ENCODE results near the gene PROB1.

The PROB1 gene

DNA sequence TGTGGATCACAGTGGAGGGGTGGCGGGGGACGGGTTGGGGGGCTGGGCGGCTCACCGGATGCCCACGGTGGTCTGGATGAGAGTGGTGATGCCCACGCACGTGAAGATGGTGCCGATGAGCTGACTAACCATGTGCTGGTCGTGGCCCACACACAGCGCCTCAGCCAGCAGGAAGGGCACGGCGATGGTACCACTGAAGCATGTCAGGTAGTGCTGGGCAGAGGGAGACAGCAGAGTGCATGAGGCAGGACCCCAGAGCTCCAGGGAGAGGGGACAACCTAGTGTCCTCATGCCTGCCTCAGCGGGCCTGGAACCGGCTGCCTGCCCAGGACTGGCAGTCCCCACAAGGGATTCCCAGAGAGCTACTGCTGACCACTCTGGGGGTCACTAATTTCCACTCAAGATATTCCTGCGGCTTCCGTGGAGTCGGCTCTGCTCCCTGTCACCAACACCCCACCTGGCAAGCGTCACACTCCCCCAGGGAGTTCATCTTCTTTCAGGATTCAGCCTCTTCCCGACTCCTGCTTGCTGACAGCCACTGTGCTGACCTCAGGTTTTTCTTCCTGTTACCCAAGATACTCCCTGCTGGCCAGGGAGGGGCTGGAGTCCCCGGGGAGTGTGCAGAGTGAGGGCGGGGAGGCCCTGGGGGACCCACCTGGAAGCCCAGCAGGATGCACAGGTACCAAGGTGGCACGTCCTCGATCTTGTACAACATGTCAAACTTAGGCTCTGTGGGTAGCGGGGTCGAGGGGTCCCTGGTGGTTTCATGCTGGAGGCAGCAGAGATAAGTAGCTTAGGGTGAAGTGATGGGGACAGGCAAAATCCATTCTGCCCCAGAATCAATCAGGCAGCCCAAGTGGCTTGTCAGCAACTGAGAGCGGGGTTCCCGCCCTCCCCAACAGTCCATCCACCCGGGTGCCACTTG is 12.8 kb downstream of the PROB1 start:
- Mint-ChIP-seq H3K4me3 (no peak overlapping the region), H3K36me3 (no peaks in the 10 kb centered on the region), H3K27me3 (no peaks in the 10 kb centered on the region), H3K9me3 (ENCODE audit: low read depth) (no peaks in the 10 kb centered on the region), H3K27ac (no peak overlapping the region), H3K4me1 (ENCODE audit: low read depth) (peaks cover 22% of the 10 kb centered on the region)

DNA sequence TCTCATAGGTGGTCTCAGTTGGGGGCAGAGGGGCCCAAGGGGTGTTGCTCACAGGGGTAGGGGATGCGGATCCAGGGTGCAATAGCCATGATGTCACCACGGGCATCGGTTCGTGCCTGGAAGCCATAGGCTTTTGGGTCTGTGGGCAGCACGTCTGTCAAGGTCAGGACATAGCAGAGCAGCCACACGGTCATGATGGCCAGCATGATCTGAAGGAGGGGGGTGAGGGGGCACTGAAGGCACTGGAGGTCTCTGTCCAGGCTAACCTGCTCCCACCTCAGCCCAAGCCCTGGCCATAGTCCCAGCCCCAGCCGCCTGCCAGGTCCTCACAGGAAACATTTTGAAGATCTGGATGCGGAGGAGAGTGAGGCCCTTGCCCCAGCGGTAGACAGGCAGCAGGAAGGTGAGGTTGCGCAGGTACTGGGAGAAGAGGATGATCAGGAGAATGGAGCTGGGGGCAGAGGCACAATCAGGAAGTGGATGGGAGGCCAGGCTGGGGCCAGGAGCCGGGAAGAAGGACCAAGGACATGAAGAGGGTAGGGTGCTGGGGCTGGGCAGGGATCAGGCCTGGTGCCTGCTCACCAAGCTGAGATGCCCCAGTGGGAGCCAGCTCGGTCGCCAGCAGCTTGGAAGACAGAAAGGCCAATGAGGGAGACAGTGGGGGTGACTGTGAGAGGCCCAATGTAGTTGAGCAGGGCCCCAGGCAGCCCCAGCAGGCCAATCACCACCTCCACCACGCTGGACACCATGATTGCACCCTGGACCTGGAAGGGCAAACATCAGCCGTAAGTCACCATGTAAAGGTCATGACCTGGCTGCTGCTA is 15.1 kb downstream of the PROB1 start:
- Mint-ChIP-seq H3K4me1 (ENCODE audit: low read depth) (peaks cover 7% of the 10 kb centered on the region), H3K4me3 (no peak overlapping the region), H3K27me3 (no peaks in the 10 kb centered on the region), H3K9me3 (ENCODE audit: low read depth) (no peaks in the 10 kb centered on the region), H3K27ac (no peak overlapping the region), H3K36me3 (peaks cover 2% of the 10 kb centered on the region)

DNA sequence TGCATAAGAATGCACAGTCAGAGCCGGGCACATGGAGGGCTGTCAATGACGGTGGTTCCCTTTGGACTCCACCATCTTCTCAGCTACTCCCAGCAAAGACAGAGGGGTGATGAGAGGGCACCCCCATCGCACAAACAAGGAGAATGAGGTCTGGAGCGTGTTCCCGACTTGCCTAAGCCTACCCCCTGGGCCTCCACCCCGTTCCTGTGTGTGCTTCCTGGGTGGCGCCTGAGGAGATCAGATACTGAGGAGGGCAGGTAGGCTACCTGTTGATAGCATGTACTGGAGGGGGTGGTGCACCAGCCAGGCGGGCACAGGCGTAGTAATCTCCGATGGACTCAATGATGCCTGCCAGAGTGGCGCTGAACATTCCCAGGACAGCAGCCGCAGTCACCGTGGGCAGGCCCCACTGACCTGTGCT is 16.0 kb downstream of the PROB1 start:
- no peak overlapping the region for H3K27ac Mint-ChIP-seq
- H3K9me3 Mint-ChIP-seq (ENCODE audit: low read depth), result no peaks in the 10 kb centered on the region
- no peaks in the 10 kb centered on the region for H3K27me3 Mint-ChIP-seq
- H3K4me3 Mint-ChIP-seq, result no peak overlapping the region
- H3K4me1 Mint-ChIP-seq (ENCODE audit: low read depth), result no peaks in the 10 kb centered on the region
- H3K36me3 Mint-ChIP-seq, result peaks cover 2% of the 10 kb centered on the region

DNA sequence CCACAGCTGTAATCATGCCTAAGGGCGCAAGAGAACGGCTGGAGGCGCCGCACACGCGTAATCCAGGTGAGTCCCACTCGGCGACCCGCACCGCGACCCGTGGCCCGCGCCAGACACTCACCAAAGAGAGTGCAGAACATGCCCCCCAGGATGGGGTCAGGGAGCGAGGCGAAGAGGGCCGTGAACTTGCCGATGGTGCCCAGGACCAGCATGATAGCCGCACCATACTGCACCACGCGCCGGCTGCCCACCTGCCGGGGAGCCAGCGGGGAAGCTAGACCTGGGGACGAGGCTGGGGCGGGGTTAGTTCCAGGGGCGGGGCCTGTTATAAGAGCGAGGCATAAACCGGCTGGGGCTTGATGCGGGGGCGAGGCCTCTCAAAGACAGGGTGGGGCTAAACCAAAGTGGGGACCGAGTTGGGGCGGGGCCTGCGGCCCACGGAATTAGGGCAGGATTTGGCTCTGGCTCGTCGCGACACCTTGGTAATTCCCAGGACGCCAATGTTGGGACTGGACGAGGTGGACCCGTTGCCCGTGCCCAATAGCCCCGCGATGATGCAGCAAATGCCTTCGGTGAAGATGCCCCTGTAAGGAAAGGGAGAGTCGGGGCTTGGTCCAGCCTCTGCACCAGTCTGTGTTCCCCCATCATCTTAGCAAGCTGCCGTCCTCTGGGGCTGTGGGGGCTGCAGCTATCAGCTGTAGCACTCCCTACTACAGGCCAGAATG is 16.6 kb downstream of the PROB1 start:
- Mint-ChIP-seq H3K27ac (no peak overlapping the region), H3K9me3 (ENCODE audit: low read depth) (no peaks in the 10 kb centered on the region), H3K36me3 (peaks cover 2% of the 10 kb centered on the region), H3K4me3 (no peak overlapping the region), H3K4me1 (ENCODE audit: low read depth) (no peaks in the 10 kb centered on the region), H3K27me3 (no peaks in the 10 kb centered on the region)

DNA sequence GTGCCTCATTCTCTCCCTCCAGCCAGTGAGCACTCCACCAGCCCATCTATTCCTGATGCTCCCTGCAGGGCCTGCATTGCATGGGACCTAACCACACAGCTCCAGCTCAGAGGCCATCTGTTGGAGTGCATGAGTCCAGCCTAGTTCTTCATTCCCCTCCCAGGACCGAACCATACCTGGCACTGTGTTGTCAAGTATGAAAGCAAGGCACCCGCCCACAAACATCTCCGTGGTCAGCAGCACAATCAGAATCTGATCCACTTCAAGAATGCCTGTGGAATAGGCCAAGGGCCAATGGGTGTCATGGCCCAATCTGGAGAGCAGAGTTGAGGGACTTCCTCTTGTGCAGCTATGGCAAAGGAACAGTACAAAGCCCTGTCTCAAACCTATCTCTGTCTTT is 17.7 kb downstream of the PROB1 start:
- H3K4me3 Mint-ChIP-seq, result no peak overlapping the region
- peaks cover 4% of the 10 kb centered on the region for H3K36me3 Mint-ChIP-seq
- H3K4me1 Mint-ChIP-seq (ENCODE audit: low read depth), result no peaks in the 10 kb centered on the region
- no peak overlapping the region for H3K27ac Mint-ChIP-seq
- H3K27me3 Mint-ChIP-seq, result no peaks in the 10 kb centered on the region
- no peaks in the 10 kb centered on the region for H3K9me3 Mint-ChIP-seq (ENCODE audit: low read depth)

DNA sequence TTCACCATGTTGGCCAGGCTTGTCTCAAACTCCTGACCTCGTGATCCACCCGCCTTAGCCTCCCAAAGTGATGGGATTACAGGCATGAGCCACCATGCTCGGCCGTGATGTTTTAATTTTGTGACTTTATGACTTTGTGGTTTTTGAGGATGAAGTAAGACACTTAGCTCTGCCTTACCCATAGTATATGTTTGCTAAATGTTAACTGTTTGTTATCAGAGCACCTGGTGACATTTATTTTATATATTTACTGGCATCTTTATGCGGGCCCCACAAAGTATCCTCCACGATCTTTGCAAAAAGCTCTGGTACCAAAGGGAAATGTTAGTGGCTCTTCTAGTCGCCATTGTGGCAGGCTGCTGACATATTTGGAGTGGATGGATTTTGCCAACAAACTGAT is 18.5 kb downstream of the PROB1 start:
- no peaks in the 10 kb centered on the region for H3K9me3 Mint-ChIP-seq (ENCODE audit: low read depth)
- H3K4me3 Mint-ChIP-seq, result no peak overlapping the region
- H3K27ac Mint-ChIP-seq, result no peak overlapping the region
- H3K27me3 Mint-ChIP-seq, result no peaks in the 10 kb centered on the region
- peaks cover 4% of the 10 kb centered on the region for H3K36me3 Mint-ChIP-seq
- no peaks in the 10 kb centered on the region for H3K4me1 Mint-ChIP-seq (ENCODE audit: low read depth)

DNA sequence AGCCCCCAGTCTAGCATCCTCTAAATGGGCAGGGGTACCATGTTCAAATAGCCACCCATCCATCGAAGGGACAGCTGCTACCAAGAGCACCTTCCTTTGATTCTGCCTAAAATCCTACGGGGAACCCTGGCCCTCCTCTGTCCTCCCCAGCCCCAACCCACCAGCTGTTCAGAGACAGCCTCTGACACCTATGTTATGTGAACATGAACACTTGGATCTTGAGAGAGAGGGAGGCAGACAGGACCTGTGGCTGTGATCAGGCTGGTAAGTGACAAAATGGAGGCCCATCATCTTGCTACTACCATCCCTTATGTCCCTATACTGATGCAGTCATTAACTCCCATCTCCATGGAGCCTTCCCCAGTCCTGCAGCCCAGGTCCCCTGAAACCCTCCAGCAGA is 20.0 kb downstream of the PROB1 start:
- H3K27me3 Mint-ChIP-seq, result no peaks in the 10 kb centered on the region
- no peak overlapping the region for H3K27ac Mint-ChIP-seq
- H3K9me3 Mint-ChIP-seq (ENCODE audit: low read depth), result no peaks in the 10 kb centered on the region
- no peaks in the 10 kb centered on the region for H3K4me1 Mint-ChIP-seq (ENCODE audit: low read depth)
- H3K36me3 Mint-ChIP-seq, result peaks cover 4% of the 10 kb centered on the region
- no peak overlapping the region for H3K4me3 Mint-ChIP-seq

DNA sequence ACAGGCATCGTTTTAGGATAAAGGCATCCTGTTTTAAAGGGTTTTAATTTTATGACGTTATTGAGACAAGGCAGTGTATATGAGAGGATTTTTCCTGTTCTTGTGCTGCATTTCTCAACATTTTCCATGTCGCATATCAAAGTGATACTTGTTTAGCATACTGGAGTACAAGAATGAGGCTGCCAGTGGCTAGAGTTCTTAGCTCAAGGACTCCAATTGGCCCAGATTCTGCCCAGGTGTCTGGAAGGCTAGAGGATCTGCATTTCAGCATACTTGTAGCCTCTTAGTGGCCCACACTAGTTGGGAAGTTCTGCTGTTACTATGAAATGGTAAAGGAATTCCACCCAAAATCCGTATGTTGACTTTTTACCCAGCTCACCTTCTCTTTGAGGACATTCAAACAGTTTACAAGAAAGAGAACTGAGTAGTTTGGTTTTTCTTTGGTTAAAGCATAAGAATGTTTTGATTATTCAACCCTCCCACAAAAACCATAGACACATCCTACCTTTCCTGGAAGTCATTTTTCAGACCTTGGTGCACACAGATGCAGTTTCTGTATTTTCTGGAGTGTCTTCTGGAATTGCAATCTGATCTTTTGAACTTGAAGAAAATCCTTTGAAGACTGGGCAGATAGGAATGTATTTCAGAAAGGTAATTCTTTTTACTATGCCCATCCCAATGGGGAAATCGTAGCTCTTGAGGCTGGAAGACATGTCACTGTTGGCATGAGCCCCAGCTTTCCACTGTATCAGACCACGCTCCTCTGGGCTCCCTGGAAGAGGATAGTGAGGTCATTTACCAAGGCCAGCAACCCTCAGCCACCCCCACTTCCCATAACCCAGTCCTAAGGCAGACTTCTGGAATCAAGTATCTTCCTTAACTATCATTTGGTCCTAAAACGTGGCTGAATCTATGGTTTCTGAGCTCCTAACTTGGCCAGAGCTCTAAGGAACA is 23.1 kb downstream of the PROB1 start:
- no peak overlapping the region for H3K27ac Mint-ChIP-seq
- H3K4me3 Mint-ChIP-seq, result no peak overlapping the region
- H3K27me3 Mint-ChIP-seq, result no peaks in the 10 kb centered on the region
- no peaks in the 10 kb centered on the region for H3K4me1 Mint-ChIP-seq (ENCODE audit: low read depth)
- H3K9me3 Mint-ChIP-seq (ENCODE audit: low read depth), result no peaks in the 10 kb centered on the region
- peaks cover 6% of the 10 kb centered on the region for H3K36me3 Mint-ChIP-seq

DNA sequence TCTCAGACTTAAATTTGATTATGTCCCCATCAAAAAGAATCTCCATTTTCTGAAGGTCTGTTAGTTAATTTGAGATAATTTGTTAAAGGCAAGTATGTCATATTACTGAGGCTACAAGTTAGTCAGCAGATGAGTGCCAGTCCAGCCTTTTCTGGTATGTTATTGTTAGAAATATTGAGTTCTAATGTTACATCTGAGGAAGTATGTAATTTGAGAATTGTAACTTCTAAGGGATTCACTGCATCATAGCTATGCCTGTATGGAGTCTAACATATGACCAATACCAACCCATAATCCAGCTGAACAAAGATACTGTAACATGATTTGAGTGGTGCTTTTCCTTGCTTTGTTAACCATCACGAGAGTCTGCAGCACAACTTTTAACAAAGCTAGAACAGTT is 25.7 kb downstream of the PROB1 start:
- Mint-ChIP-seq H3K4me3 (no peak overlapping the region), H3K9me3 (ENCODE audit: low read depth) (no peaks in the 10 kb centered on the region), H3K4me1 (ENCODE audit: low read depth) (no peaks in the 10 kb centered on the region), H3K27me3 (no peaks in the 10 kb centered on the region), H3K36me3 (peaks cover 4% of the 10 kb centered on the region), H3K27ac (no peak overlapping the region)

DNA sequence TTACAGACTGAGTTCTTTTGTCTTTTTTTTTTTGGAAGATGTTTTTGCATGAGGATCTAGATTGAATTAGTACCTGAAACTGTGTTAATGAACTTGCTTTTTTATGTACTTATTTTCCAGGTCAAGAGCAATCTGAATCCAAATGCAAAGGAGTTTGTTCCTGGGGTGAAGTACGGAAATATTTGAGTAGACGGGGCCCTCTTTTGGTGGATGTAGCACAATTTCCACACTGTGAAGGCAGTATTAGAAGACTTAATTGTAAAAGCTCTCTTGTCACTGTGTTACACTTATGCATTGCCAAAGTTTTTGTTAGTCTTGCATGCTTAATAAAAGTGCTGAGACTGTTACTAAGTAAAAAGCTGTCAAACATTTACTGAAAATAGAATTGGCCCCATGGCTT is 26.3 kb downstream of the PROB1 start:
- Mint-ChIP-seq H3K36me3 (peaks cover 4% of the 10 kb centered on the region), H3K4me1 (ENCODE audit: low read depth) (no peaks in the 10 kb centered on the region), H3K4me3 (no peak overlapping the region), H3K27ac (peak overlapping the region; percentile 86), H3K27me3 (no peaks in the 10 kb centered on the region), H3K9me3 (ENCODE audit: low read depth) (no peaks in the 10 kb centered on the region)

DNA sequence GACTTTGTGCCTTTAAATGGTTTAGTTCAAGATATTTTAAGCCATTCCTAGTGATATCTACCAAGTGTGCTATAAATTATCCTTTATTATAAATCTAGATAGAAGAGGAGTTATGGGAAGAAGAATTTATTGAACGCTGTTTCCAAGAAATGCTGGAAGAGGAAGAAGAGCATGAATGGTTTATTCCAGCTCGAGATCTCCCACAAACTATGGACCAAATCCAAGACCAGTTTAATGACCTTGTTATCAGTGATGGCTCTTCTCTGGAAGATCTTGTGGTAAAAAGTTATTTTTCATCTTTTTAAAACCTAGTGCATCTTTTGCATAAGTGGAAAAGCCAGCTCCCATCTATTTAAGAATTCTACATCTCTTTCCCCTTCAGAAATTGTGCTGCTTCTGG is 30.4 kb downstream of the PROB1 start:
- H3K36me3 Mint-ChIP-seq, result peaks cover 2% of the 10 kb centered on the region
- no peaks in the 10 kb centered on the region for H3K27me3 Mint-ChIP-seq
- no peak overlapping the region for H3K27ac Mint-ChIP-seq
- no peaks in the 10 kb centered on the region for H3K9me3 Mint-ChIP-seq (ENCODE audit: low read depth)
- H3K4me1 Mint-ChIP-seq (ENCODE audit: low read depth), result peaks cover 5% of the 10 kb centered on the region
- no peak overlapping the region for H3K4me3 Mint-ChIP-seq

DNA sequence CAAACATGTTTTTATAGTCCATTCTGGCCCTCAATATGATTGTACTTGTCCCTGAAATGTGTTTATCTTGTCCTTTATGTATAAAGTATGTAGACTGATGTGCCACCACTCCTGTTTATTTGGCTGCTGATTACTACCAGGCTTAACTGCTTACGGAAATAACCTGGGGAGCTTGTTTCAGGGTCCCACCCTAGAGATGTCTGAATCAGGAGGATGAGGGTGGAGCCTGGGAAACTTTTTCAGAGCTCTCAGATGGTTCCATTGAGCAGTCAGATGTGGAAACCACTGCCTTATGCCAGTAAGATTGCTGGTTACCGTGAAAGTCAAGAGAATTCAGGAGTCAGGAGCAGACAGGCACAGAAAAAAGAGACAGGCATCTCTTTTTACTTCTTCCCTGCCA is 31.0 kb downstream of the PROB1 start:
- Mint-ChIP-seq H3K36me3 (peaks cover 2% of the 10 kb centered on the region), H3K4me1 (ENCODE audit: low read depth) (peaks cover 6% of the 10 kb centered on the region), H3K9me3 (ENCODE audit: low read depth) (no peaks in the 10 kb centered on the region), H3K27me3 (no peaks in the 10 kb centered on the region), H3K27ac (no peak overlapping the region), H3K4me3 (no peak overlapping the region)

DNA sequence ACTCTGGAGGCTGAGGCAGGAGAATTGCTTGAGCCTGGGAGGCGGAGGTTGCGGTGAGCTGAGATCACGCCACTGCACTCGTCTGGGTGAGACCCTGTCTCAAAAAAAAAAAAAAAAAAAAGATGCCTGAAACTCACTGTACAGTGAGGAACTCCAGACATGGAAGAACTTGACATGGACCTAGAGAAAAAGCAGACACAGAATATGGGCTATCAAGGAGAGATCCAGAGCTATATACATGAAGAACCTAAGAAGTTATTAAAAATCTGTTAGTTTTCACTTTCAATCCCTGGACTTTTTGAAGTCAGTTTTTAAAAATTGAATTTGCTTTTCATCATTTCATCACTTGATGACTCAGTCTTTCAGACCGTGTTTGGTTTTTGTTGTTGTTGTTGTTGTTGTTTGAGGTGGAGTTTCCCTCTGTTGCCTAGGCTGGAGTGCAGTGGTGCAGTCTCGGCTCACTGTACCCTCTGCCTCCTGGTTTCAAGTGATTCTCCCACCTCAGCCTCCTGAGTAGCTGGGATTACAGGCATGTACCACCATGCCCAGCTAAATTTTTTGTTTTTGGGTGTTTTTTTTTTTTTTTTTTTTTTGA is 33.0 kb downstream of the PROB1 start:
- H3K27me3 Mint-ChIP-seq, result no peaks in the 10 kb centered on the region
- H3K36me3 Mint-ChIP-seq, result no peaks in the 10 kb centered on the region
- no peaks in the 10 kb centered on the region for H3K9me3 Mint-ChIP-seq (ENCODE audit: low read depth)
- no peak overlapping the region for H3K27ac Mint-ChIP-seq
- no peak overlapping the region for H3K4me3 Mint-ChIP-seq
- peaks cover 21% of the 10 kb centered on the region for H3K4me1 Mint-ChIP-seq (ENCODE audit: low read depth)

DNA sequence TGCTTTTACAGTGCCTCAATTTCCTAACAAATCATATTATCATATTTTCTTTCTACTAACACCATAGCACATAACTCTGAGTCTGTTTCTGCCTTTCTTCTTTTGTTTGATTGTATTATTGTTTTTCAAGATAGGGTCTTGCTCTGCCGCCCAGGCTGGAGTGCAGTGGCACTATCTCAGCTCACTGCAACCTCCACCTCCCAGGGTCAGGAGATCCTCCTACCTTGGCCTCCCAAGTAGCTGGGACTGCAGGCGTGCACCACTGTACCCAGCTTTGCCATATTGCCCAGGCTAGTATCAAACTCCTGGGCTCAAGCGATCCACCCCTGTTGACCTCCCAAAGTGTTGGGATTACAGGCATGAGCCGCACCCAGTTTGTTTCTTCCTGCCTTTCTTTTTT is 34.5 kb downstream of the PROB1 start:
- H3K4me3 Mint-ChIP-seq, result no peak overlapping the region
- no peaks in the 10 kb centered on the region for H3K27me3 Mint-ChIP-seq
- H3K36me3 Mint-ChIP-seq, result no peaks in the 10 kb centered on the region
- H3K4me1 Mint-ChIP-seq (ENCODE audit: low read depth), result peaks cover 27% of the 10 kb centered on the region
- no peak overlapping the region for H3K27ac Mint-ChIP-seq
- H3K9me3 Mint-ChIP-seq (ENCODE audit: low read depth), result no peaks in the 10 kb centered on the region
